PFSK-1 (cell line): ENCODE data around the gene SV2C.

Experiments
- POLR2AphosphoS5 ChIP-seq: IDR thresholded peaks from 2 replicates; pipeline ENCODE4 v1.6.1; 2012; ENCODE audit warnings: low read depth, mild to moderate bottlenecking, control low read depth, low read length, moderate library complexity
- REST ChIP-seq, 2 experiments: IDR thresholded peaks; 2 replicates each; pipeline versions ENCODE4 v1.6.1 to v1.8.0; 2011 to 2012; ENCODE audit warnings: low read depth in 2 of 2, low read length in 2 of 2, control low read depth in 1 of 2, inconsistent platforms in 1 of 2, mild to moderate bottlenecking in 1 of 2, moderate library complexity in 1 of 2; ENCODE audit not compliant: insufficient read depth in 1 of 2
- SIN3A ChIP-seq: IDR thresholded peaks from 2 replicates; pipeline ENCODE4 v1.6.1; 2012; ENCODE audit warnings: mild to moderate bottlenecking, low read length, moderate library complexity, borderline replicate concordance; ENCODE audit not compliant: insufficient read depth

- TF ChIP-seq REST (IDR thresholded peaks at IDR 0.05; ENCODE audit: insufficient read depth in 1 of 2, low read depth in 2 of 2, low read length in 2 of 2) (no peak), SIN3A (no peak), POLR2AphosphoS5 (no peak)
Observed at GRCh38 chr5:76216748-76217147, 133.6 kb downstream of the SV2C start.
